IPS-15b (cell line): ENCODE measurements around the gene TMEM141.
"Not testable (repeated sequence)": the region's sequence is repeated elsewhere in the genome, so short reads cannot be mapped to it uniquely, and the experiment has no call there.

Source experiments
- H3K27me3 ChIP-seq: one replicate; pipeline ENCODE4 v1.6.1; 2013; ENCODE audit warnings: low read length; ENCODE audit not compliant: control insufficient read depth, insufficient read depth
- H3K36me3 ChIP-seq: one replicate; pipeline ENCODE4 v1.6.1; 2013; ENCODE audit warnings: low read length; ENCODE audit not compliant: control insufficient read depth, insufficient read depth
- H3K4me1 ChIP-seq: one replicate; pipeline ENCODE4 v1.6.1; 2013; ENCODE audit warnings: mild to moderate bottlenecking, low read length; ENCODE audit not compliant: control insufficient read depth, insufficient read depth
- H3K4me3 ChIP-seq: one replicate; pipeline ENCODE4 v1.5.1; 2013; ENCODE audit warnings: low read depth, low read length
- H3K9ac ChIP-seq: one replicate; pipeline ENCODE4 v1.6.1; 2013; ENCODE audit warnings: low read depth, mild to moderate bottlenecking, low read length
- H3K9me3 ChIP-seq: one replicate; pipeline ENCODE4 v1.6.1; 2013; ENCODE audit warnings: mild to moderate bottlenecking, low read length; ENCODE audit not compliant: control insufficient read depth, insufficient read depth

Gene TMEM141

DNA sequence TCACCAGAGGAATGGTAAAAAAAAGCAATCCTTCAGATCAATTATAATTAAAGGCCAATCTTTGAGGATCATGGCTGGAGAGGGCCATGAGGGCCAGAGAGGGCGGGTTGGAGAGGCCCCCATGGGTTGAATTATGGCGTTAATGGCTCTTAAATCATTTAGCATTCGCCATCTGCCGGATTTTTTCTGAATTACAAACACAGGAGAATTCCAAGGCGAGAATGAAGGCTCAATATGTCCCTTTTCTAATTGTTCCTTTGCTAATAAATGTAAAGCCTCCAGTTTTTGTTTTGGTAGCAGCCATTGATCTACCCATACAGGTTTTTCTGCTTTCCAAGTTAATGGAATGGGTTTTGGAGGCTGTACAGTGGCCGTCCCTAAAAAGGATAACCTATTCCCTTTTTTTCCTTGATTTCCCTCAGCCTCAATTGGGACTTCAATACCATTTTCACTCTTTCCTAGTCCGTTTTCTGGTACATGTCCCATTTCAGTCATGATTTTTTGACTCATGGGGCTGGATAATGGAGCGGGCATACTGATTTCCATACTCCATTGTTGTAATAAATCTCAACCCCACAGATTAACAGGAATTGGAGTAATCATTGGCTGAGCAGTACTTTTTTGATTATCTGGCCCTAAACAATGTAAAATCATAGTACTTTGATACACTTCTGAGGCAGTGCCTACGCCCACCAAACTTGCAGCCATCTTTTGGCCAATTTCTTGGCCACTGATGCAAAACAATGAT lies 6.7 kb upstream of the TMEM141 start:
- H3K4me1 ChIP-seq: no peaks in the 10 kb centered on the region
- no peaks in the 10 kb centered on the region for H3K27me3 ChIP-seq

DNA sequence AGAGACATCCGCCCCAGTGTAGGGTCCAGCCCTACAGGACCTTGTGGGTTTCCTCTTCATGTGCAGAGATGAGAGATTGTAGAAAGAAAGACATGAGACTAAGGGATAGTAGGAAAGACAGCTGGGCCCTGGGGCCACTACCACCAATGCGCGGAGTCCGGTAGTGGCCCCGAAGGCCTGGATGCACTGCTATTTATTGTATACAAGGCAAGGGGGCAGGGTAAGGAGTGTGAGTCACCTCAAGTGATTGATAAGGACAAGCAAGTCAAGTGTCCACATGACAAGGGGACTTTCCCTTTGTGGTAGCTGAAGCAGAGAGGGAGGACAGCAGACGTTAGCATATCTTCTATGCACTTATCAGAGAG lies 6.2 kb upstream of the TMEM141 start:
- no peak overlapping the region for H3K4me3 ChIP-seq
- H3K27me3 ChIP-seq: no peaks in the 10 kb centered on the region
- H3K9me3 ChIP-seq: no peaks in the 10 kb centered on the region
- H3K36me3 ChIP-seq: no peaks in the 10 kb centered on the region
- no peak overlapping the region for H3K9ac ChIP-seq
- H3K4me1 ChIP-seq: no peaks in the 10 kb centered on the region

More for the DNA sequence above, 6.7 kb upstream of the TMEM141 start:
- no peak overlapping the region for H3K9ac ChIP-seq
- H3K4me3 ChIP-seq: no peak overlapping the region
- H3K9me3 ChIP-seq: no peaks in the 10 kb centered on the region
- no peaks in the 10 kb centered on the region for H3K36me3 ChIP-seq

DNA sequence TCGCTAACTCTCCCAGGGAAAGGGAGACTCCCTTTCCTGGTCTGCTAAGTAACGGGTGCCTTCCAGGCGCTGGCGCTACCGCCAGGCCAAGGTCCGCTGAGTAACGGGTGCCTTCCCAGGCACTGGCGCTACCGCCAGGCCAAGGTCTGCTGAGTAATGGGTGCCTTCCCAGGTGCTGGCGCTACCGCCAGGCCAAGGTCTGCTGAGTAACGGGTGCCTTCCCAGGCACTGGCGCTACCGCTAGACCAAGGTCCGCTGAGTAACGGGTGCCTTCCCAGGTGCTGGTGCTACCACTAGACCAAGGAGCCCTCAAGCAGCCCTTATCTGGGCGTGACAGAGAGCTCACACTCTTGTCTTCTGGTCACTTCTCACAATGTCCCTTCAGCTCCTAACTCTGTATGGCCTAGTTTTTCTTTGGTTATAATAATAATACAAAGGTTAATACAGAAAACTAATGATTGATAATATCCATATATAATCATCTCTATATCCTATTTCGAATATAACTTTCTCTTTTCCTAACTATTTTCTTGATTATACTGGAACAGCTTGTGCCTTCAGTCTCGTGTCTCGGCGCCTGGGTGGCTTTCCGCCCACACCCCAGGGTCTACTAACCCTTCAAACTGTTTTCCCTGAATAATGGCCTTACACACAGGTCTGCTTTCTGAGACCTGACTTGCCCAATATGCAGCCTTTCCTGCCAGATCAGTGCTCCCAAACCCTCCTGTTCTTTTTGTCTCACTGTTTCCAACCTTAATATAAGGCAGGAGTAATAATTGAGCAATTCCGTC lies 5.4 kb upstream of the TMEM141 start:
- not testable (repeated sequence) for H3K4me3 ChIP-seq, H3K4me1 ChIP-seq, H3K9ac ChIP-seq, H3K27me3 ChIP-seq, H3K36me3 ChIP-seq, H3K9me3 ChIP-seq

DNA sequence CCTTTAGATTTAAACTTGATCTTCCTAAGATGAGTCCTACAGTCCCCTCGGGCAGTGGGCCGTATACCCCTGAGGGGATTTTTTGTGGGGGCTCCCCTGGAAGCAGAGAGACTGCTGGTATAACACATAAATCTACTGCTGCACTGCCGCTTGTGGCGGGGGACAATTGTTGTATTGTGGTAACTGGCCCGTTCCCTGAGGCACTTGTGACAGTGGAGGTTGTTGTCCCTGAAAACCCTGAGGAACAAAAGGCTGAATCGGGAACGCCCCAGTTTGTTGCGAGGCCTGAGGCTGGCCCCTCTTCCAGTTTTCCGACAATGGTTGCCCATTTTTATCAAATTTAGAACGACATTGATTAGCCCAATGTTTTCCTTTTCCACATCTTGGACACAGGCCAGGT lies 4.7 kb upstream of the TMEM141 start:
- H3K4me1 ChIP-seq: peaks cover 3% of the 10 kb centered on the region
- H3K4me3 ChIP-seq: no peak overlapping the region
- H3K36me3 ChIP-seq: no peaks in the 10 kb centered on the region
- no peak overlapping the region for H3K9ac ChIP-seq
- H3K9me3 ChIP-seq: no peaks in the 10 kb centered on the region
- no peaks in the 10 kb centered on the region for H3K27me3 ChIP-seq

GRCh38 chr9:136786983-136787382 lies 4.2 kb upstream of the TMEM141 start:
- not testable (repeated sequence) for H3K9ac ChIP-seq, H3K9me3 ChIP-seq, H3K27me3 ChIP-seq, H3K36me3 ChIP-seq, H3K4me3 ChIP-seq, H3K4me1 ChIP-seq

- peaks cover 6% of the 10 kb centered on the region for H3K36me3 ChIP-seq
- no peaks in the 10 kb centered on the region for H3K27me3 ChIP-seq
- H3K4me3 ChIP-seq: no peak overlapping the region
- no peaks in the 10 kb centered on the region for H3K9me3 ChIP-seq
- H3K4me1 ChIP-seq: peaks cover 3% of the 10 kb centered on the region
- no peak overlapping the region for H3K9ac ChIP-seq
Measured at GRCh38 chr9:136787690-136788400, 3.3 kb upstream of the TMEM141 start.

DNA sequence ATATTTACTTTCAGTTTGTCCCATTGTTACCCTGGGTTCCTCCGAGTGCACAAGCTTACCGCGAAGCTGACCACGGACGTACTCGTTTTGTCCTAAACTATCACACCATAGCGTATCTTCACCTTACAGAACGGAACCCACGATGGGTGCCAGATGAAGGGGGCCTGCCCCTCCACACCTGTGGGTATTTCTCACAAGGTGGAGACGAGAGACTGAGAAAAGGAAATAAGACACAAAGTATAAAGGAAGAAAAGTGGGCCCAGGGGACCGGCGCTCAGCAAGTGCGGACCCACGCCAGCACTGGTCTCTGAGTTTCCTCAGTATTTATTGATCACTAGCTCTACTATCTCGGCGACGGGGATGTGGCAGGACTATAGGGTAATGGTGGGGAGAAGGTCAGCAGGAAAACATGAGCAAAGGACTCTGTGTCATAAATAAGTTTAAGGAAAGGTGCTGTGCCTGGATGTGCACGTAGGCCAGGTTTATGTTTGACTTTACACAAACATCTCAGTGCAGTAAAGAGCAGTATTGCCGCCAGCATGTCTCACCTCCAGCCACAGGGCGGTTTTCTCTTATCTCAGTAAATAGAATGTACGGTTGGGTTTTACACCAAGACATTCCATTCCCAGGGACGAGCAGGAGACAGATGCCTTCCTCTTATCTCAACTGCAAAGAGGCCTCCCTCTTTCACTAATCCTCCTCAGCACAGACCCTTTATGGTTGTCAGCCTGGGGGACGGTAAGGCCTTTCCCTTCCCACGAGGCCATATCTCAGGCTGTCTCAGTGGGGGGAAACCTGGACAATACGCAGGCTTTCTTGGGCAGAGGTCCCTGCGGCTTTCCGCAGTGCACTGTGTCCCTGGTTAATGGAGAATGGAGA lies 2.3 kb upstream of the TMEM141 start:
- H3K4me1 ChIP-seq, H3K4me3 ChIP-seq, H3K27me3 ChIP-seq, H3K9ac ChIP-seq, H3K9me3 ChIP-seq: not testable (repeated sequence)
- peaks cover 12% of the 10 kb centered on the region for H3K36me3 ChIP-seq

GRCh38 chr9:136789523-136789937 lies 1.6 kb upstream of the TMEM141 start:
- no peak overlapping the region for H3K9ac ChIP-seq
- no peaks in the 10 kb centered on the region for H3K9me3 ChIP-seq
- H3K27me3 ChIP-seq: no peaks in the 10 kb centered on the region
- H3K36me3 ChIP-seq: peaks cover 12% of the 10 kb centered on the region
- H3K4me3 ChIP-seq: no peak overlapping the region
- peaks cover 3% of the 10 kb centered on the region for H3K4me1 ChIP-seq

GRCh38 chr9:136791516-136792276 lies 552 bp downstream of the TMEM141 start:
- Histone ChIP-seq H3K27me3 (no peaks in the 10 kb centered on the region), H3K4me1 (peaks cover 6% of the 10 kb centered on the region), H3K36me3 (peaks cover 12% of the 10 kb centered on the region), H3K4me3 (peak overlapping the region; percentile 94), H3K9ac (peak overlapping the region; percentile 70), H3K9me3 (no peaks in the 10 kb centered on the region)

DNA sequence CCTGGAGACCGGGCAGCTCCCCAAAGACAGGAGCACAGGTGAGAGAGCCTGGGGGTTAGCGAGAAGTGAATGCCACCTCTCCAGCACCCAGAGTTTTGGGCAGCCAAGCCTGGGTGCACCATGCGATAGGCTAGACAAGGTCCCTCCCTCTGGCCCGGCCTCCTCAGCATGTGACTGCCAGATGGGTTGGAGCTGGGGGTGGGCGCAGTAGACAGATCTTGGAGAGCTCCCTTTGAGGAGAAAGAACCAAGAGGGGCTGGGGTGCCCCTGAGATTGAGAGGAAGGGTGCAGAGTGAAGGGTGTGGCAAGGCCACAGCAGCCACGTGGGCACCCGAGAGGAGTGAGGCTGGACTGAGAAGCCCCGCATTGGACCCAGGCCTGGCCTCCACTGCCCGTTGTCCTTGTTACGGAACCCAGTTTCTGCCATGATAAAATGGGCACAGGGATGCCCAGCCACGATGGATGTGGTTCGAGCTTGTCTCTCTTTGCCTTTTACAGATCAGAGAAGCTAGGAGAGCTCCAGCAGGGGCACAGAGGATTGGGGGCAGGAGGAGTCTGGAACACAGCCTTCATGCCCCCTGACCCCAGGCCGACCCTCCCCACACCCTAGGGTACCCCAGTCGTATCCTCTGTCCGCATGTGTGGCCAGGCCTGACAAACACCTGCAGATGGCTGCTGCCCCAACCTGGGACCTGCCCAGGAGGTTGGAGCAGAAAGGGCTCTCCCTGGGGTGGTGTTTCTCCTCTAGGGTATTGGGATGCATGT lies 1.4 kb downstream of the TMEM141 start:
- H3K36me3 ChIP-seq: peaks cover 12% of the 10 kb centered on the region
- H3K9me3 ChIP-seq: no peaks in the 10 kb centered on the region
- H3K27me3 ChIP-seq: no peaks in the 10 kb centered on the region
- peaks cover 6% of the 10 kb centered on the region for H3K4me1 ChIP-seq
- peak overlapping the region; percentile 94 for H3K4me3 ChIP-seq
- H3K9ac ChIP-seq: peak overlapping the region; percentile 3
